Effector memory CD8-positive, alpha-beta T cell (primary cell): ENCODE results near the gene STKLD1.
"Not testable (repeated sequence)": the region's sequence is repeated elsewhere in the genome, so short reads cannot be mapped to it uniquely, and the experiment has no call there.

ENCODE experiments used
- ATAC-seq: fragments of 150-1000 bp; cut with Tn5 transposase; replicated peaks from 2 replicates; pipeline ENCODE4 v1.10.0; 2021; ENCODE audit warnings: mild to moderate bottlenecking, moderate library complexity
- DNase-seq, 3 experiments: peaks; one replicate each; pipeline ENCODE4 v3.0.0; 2021
- H3K27ac Mint-ChIP-seq, 2 donors: one replicate each; pipeline ENCODE4 v1.8.0; 2022; ENCODE audit warnings: mild to moderate bottlenecking in 2 of 2, mixed read lengths in 2 of 2, moderate library complexity in 2 of 2
- H3K27me3 Mint-ChIP-seq, 2 donors: one replicate each; pipeline ENCODE4 v1.8.0; 2022; ENCODE audit warnings: mixed read lengths in 2 of 2
- H3K36me3 Mint-ChIP-seq: one replicate; pipeline ENCODE4 v1.8.0; 2022; ENCODE audit warnings: mild to moderate bottlenecking, moderate library complexity, mixed read lengths; ENCODE audit not compliant: insufficient read depth
- H3K4me1 Mint-ChIP-seq, 2 donors: one replicate each; pipeline ENCODE4 v1.8.0; 2022; ENCODE audit warnings: low read depth in 2 of 2, mixed read lengths in 2 of 2
- H3K4me3 Mint-ChIP-seq, 2 donors: one replicate each; pipeline ENCODE4 v1.8.0; 2022; ENCODE audit warnings: mild to moderate bottlenecking in 2 of 2, mixed read lengths in 2 of 2, moderate library complexity in 2 of 2
- H3K9me3 Mint-ChIP-seq, 2 donors: one replicate each; pipeline ENCODE4 v1.8.0; 2022; ENCODE audit warnings: mixed read lengths in 2 of 2
- total RNA-seq, 9 experiments: gene quantifications; one replicate each; lab custom pipeline; 2026; lab: John Stamatoyannopoulos, UW

Gene STKLD1
- total RNA-seq: 0 to 0.95 (median 0.17) reads per million in 9 experiments

DNA sequence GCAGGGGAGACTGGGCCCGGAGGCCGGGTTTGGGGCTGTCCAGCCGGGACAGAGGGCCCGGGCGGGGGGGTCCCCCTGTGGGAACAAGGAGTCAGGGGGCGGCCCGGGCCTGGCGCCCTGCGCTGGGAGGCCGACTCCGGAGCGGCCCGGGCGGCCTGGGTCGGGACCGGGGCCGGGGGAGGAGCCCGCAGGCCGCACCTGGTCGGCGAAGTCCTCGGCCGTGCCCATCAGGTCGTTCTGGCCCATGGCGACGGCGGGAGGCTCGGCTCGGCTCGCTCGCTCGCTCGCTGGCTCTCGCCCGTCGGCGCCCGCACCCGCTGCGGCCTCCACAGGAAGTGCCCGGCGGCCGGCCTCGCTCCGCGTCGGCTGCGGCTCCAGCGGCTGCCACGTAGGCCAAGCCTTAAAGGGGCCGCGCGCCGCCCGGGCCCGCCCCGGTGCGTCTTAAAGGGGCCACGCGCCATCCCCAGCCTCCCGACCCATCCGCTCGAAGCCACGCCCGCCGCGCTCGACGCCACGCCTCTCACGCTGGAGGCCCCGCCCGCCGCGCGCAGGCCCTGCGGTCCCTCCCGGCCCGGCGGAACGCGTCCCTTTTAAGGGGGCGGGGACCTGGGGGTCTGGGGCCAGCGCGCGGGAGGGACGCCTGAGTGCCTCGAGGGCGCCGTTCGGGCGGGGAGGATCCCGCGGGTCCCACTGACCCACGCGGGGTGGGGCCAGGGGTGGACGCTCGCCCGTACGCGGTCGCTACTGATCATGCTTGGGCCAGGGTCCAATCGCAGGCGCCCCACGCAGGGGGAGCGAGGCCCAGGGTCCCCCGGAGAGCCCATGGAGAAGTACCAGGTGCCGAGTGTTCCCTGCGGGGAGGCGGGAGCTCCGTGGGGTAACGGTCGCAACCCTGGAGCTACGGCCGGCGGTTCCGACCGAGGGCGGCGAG, at the start of gene STKLD1, which contains the start of gene SURF4:
Gene STKLD1, plus strand, starts transcription at position 643 of the 931 bp plus-strand sequence. Its CDS starts 108 bp downstream, at position 751.
Gene SURF4, minus strand, starts transcription at position 337 of the 931 bp plus-strand sequence. Its CDS starts 91 bp downstream, at position 246.
- Mint-ChIP-seq H3K27me3 (no peaks in the 10 kb centered on the region), H3K27ac (peak within 1 kb of the TSS; percentile 97 to 98), H3K36me3 (peaks cover 44% of the 10 kb centered on the region), H3K4me3 (peak within 1 kb of the TSS; percentile 93 to 94), H3K4me1 (peaks cover 20 to 33% of the 10 kb centered on the region in 2 donors), H3K9me3 (no peaks in the 10 kb centered on the region)
- peak; percentile 94 to 96 (median 96) for DNase-seq
- ATAC-seq: peak; percentile 78

DNA sequence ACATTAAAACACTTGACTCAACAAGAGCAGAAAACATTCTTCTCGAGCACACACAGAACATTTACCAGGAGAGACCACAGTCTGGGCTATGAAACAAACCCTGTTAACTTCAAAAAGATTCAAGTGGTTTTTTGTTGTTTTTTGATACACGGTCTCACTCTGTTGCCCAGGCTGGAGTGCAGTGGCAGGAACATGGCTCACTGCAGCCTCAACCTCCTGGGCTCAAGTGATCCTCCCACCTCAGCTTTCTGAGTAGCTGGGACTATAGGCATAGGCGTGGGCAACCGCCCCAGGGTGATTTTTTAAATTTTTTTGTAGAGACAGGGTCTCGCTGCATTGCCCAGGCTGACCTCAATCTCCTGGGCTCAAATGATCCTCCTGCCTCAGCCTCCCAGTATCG, 49.1 kb upstream of the STKLD1 start:
- not testable (repeated sequence) for H3K27ac Mint-ChIP-seq

DNA sequence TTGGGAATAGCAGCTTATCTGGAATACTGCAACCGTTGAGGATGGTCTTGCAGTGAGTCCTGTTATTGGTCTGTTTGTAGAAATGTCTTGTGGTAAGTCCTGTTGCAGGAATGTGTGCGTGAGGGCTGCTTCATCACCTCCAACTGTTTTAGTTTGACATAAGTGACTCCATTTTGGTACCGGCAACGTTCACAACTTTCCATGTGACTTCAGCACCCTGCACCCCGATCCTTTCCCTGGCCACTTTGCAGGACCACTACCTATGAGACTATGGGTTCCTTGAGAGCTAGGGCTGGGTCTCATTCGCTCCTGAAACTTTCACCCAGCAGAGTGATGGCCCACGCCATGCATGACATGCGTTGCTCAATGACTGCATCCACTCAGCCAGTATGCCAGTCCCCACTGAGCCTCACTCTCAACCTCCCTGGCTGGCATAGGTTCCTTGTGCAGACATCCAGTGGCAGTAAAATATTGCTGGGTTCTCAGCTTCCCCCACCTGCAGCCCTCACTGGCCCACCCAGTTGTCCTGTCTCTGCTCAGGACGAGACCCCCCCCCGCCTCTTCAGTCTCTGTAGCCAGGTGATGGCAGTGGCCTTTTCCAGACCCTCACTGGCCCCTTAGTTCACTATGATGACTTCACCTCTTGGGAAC, 48.2 kb upstream of the STKLD1 start:
- ATAC-seq: no peak
- H3K4me3 Mint-ChIP-seq: no peak overlapping the region
- H3K9me3 Mint-ChIP-seq: no peaks in the 10 kb centered on the region
- peaks cover 37% of the 10 kb centered on the region for H3K36me3 Mint-ChIP-seq
- peaks cover 8 to 10% of the 10 kb centered on the region in 2 donors for H3K4me1 Mint-ChIP-seq
- no peak overlapping the region for H3K27ac Mint-ChIP-seq
- DNase-seq: no peak
- no peaks in the 10 kb centered on the region for H3K27me3 Mint-ChIP-seq

More for the DNA sequence above, 49.1 kb upstream of the STKLD1 start:
- not testable (repeated sequence) for DNase-seq, H3K27me3 Mint-ChIP-seq, H3K4me1 Mint-ChIP-seq, ATAC-seq, H3K9me3 Mint-ChIP-seq, H3K4me3 Mint-ChIP-seq
- peaks cover 27% of the 10 kb centered on the region for H3K36me3 Mint-ChIP-seq

DNA sequence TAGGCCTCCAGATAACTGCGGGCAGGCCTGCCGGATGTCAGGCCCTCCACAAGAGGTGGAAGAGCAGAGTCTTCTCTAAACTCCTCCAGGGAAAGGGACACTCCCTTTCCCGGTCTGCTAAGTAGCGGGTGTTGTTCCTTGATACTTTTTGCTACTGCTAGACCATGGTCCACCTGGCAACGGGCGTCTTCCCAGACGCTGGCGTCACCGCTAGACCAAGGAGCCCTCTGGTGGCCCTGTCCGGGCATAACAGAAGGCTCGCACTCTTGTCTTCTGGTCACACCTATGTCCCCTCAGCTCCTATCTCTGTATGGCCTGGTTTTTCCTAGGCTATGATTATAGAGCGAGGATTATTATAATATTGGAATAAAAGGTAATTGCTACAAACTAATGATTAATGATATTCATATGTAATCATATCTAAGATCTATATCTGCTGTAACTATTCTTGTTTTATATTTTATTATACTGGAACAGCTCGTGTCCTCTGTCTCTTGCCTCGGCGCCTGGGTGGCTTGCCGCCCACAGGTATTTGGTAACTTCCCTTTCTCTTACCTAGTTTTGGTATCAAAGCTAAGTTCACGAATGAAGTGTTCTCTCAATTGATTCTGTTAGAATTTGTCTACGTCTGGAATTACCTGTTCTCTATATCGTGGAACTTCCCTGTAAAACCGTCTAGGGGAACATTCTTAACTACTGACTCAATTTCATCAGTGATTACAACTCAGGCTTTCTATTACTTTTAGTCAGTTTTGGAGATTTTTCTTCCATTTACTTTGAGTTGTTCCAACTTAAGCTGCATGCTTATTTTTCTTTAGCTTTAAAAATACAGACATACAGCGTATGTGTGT, 46.6 kb upstream of the STKLD1 start:
- ATAC-seq: not testable (repeated sequence)

DNA sequence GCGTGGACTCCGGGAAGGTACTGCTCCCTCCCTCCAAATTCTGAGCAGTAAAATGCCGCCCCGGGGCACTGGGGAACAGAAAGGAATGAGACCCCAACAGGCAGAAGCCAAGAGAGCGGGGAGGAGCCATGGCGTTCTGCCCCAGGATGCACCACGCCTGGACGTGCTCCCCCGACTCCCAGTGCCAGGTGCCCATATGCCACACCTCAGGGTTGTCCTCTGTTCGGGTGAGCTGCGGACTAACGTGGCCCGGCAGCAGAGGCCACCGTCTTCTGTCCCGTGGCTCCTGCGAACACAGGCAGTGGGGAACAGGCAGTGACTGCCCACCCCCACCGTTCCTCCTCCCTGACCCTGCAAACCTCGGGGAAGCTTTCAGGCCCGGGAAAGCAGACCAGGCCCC, 44.9 kb upstream of the STKLD1 start:
- Mint-ChIP-seq H3K27ac (no peak overlapping the region), H3K36me3 (peaks cover 65% of the 10 kb centered on the region), H3K27me3 (no peaks in the 10 kb centered on the region), H3K9me3 (no peaks in the 10 kb centered on the region), H3K4me3 (no peak overlapping the region), H3K4me1 (peaks cover 10 to 19% of the 10 kb centered on the region in 2 donors)
- ATAC-seq: no peak
- no peak for DNase-seq

More for the DNA sequence above, 46.6 kb upstream of the STKLD1 start:
- not testable (repeated sequence) for DNase-seq, H3K4me3 Mint-ChIP-seq, H3K27ac Mint-ChIP-seq, H3K9me3 Mint-ChIP-seq, H3K27me3 Mint-ChIP-seq
- Mint-ChIP-seq H3K36me3 (peaks cover 52% of the 10 kb centered on the region), H3K4me1 (peaks cover 4 to 10% of the 10 kb centered on the region in 2 donors)

DNA sequence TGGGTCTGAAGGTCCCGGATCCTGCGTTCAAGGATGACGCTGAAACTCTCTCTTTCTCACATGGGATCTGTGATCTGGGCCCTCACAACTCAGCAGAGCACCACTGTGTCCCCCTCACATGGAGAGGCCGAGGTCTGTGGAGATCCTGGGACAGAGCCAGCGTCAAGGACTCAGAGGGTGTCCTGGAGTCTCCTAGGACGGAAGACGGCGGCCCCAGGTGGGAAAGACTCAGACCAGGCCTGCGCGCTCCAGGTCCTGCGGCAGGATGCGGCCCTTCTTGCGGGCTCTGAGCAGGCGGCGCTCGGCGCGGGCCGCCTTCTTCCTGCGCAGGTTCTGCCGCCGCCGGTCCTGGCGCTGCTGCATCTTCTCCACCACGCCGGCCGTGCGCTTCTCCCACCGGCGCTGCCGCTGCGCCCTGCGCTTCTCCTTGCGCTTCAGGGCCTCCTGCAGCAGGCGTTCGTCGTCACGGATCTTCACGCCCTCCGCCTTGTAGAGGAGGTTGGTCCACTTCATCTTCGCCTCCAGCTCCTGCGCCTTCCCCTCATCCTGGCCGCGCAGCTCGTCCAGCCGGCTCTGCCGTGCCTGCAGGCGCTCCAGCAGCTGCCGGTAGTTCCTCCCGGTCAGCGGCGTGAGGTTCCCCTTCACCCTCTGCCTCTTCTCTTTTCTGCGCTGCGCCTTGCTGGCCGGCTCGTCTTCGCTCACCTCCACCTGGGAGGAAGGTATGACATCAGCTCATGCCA, 44.4 kb upstream of the STKLD1 start:
- no peaks in the 10 kb centered on the region for H3K27me3 Mint-ChIP-seq
- peaks cover 65% of the 10 kb centered on the region for H3K36me3 Mint-ChIP-seq
- no peak overlapping the region for H3K4me3 Mint-ChIP-seq
- no peak for ATAC-seq
- peaks cover 15 to 19% of the 10 kb centered on the region in 2 donors for H3K4me1 Mint-ChIP-seq
- no peak overlapping the region for H3K27ac Mint-ChIP-seq
- DNase-seq: no peak
- H3K9me3 Mint-ChIP-seq: no peaks in the 10 kb centered on the region

DNA sequence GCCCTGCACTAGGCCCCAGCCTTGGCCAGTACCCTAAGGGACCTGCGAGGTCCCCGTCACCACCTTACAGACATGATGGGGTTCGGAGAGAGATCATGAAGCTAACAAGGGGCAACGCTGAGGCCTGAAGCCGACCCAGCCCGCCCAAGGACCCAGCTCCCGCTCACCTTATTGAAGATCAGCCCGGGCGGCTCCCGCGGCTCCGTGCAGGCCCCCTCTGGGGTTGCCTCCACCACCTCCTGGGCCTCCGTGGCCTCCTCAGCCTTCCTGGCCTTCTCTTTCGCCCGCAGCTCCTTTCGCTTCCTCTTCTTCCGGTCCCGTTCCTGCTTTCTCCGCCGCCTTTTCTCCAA, 43.8 kb upstream of the STKLD1 start:
- Mint-ChIP-seq H3K36me3 (peaks cover 65% of the 10 kb centered on the region), H3K9me3 (no peaks in the 10 kb centered on the region), H3K27me3 (no peaks in the 10 kb centered on the region), H3K27ac (no peak overlapping the region), H3K4me1 (peaks cover 17 to 19% of the 10 kb centered on the region in 2 donors), H3K4me3 (no peak overlapping the region)
- no peak for DNase-seq
- no peak for ATAC-seq

DNA sequence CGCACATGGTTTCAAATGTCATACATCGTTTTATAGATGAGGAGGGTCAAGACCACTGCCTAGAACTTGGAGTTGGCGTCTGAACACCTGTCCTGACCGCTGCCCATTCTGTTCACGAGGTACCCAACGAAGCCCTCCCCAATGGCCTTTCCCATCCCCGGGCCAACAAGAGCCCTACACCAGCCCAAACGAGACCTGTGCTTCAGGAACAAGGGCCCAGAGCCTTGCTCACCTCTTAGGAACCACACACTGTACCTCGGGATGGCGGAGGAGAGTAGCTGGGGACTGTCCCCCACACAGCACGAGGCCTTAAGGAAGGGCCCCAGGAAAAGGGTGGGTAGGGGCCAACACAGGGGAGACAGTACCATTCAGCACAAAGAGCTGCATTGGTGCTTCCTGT, 43.2 kb upstream of the STKLD1 start:
- peaks cover 68% of the 10 kb centered on the region for H3K36me3 Mint-ChIP-seq
- no peak overlapping the region for H3K27ac Mint-ChIP-seq
- DNase-seq (no peak), ATAC-seq (no peak)
- no peaks in the 10 kb centered on the region for H3K9me3 Mint-ChIP-seq
- no peaks in the 10 kb centered on the region for H3K27me3 Mint-ChIP-seq
- no peak overlapping the region for H3K4me3 Mint-ChIP-seq
- peaks cover 17 to 19% of the 10 kb centered on the region in 2 donors for H3K4me1 Mint-ChIP-seq

DNA sequence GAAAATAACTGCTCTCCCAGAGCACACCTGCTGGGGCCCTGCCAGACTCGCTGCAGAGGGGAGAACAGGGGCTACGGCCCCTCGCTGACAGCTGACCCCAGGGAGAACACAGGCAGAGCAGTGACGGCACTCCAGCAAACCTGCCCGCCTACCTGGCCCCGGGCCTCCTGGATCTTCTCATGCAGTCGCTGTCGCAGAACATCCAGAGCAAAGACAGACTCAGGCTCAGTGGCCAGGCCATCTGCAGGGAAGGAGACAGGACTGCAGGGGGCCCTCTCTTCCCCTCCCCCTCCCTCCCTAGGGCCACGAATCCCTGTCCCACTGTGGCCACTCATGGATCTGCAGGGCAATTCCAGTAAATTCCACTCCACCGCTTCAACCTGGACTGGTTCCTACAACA, 42.6 kb upstream of the STKLD1 start:
- H3K4me3 Mint-ChIP-seq: no peak overlapping the region
- H3K36me3 Mint-ChIP-seq: peaks cover 63% of the 10 kb centered on the region
- no peak overlapping the region for H3K27ac Mint-ChIP-seq
- no peaks in the 10 kb centered on the region for H3K27me3 Mint-ChIP-seq
- no peak for ATAC-seq
- H3K4me1 Mint-ChIP-seq: peaks cover 17 to 18% of the 10 kb centered on the region in 2 donors
- no peaks in the 10 kb centered on the region for H3K9me3 Mint-ChIP-seq
- no peak for DNase-seq

DNA sequence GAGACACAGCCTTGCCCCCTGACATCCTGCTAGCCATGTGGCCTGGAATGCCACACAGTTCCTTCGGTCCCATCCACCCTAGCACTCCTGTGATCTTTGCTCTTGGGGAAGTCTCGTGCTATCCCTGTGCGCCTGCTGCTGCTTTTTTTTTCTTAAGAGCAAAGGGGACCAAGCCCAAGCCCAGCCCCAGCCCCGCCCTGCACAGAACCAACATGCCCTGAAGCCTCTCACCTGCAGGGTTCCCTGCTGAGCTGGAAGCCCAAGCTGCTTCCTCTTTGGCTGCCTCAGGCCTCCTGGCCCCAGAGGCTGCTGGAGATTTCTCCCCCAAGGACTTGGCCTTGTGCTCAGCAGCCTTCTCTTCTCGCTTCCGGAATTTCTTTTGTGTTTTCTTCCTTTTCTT, 42.0 kb upstream of the STKLD1 start:
- no peak overlapping the region for H3K4me3 Mint-ChIP-seq
- H3K36me3 Mint-ChIP-seq: peaks cover 58% of the 10 kb centered on the region
- H3K27me3 Mint-ChIP-seq: no peaks in the 10 kb centered on the region
- peaks cover 12 to 15% of the 10 kb centered on the region in 2 donors for H3K4me1 Mint-ChIP-seq
- H3K9me3 Mint-ChIP-seq: no peaks in the 10 kb centered on the region
- ATAC-seq: no peak
- peak overlapping the region in 1 of 2 donors; percentile 90 for H3K27ac Mint-ChIP-seq
- no peak for DNase-seq

DNA sequence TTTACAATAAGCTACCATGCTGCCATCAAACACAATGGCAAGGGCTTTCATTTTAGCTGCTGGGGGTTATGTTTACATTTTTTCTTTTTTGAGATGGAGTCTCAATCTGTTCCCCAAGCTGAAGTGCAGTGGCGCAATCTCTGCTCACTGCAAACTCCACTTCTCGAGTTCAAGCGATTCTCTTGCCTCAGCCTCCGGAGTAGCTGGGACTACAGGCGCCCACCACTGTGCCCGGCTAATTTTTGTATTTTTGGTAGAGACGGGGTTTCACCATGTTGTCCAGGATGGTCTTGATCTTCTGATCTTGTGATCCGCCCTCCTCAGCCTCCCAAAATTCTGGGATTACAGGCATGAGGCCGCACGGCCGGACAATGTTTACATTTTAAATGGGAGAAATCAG, 41.3 kb upstream of the STKLD1 start:
- peaks cover 14 to 17% of the 10 kb centered on the region in 2 donors for H3K4me1 Mint-ChIP-seq
- H3K4me3 Mint-ChIP-seq: peak overlapping the region; percentile 90 to 94
- ATAC-seq, DNase-seq, H3K9me3 Mint-ChIP-seq, H3K27me3 Mint-ChIP-seq: not testable (repeated sequence)
- H3K36me3 Mint-ChIP-seq: peaks cover 58% of the 10 kb centered on the region
- H3K27ac Mint-ChIP-seq: peak overlapping the region; percentile 90 to 93

DNA sequence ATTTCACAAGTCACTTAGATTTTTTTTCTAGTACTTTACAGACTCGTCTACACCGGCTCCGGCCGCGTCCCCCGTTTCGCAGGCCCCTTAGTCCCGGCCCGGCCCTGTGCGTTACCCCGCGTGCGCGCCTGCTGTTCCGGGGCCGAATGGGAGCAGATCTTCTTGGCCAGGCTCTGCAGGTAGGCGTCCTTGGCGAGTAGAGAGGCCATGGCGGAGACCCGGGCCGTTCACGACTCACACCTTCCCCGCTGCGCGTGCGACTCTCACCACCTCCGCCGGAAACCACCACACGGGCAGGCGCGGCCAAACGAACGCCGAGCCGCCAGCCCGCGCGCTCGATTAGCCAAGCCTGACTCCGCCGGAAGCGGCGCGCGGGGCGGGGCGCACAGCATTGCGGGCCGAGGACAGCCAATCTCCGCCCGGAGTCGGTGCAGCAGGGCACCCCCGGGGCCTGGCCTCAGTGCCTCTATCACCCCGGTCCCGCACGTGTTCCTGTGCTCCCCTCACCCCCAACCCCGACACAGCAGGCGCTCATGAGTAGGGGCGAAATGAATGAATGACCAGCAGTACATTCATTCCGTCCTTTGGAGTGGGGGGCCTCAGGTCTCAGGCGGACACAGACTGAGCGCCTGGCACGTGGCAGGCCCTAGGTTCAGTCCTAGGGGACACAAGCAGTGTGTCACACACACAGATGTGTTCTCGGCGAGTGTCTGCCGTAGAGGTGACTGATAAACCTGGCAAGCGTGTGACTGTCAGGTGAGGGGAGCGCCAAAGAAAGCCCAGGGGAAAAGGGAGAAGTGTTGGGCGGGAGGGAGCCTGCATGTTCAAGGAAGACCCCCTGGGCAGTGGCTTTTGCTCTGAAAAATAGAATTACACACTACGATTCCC, 40.0 kb upstream of the STKLD1 start, which contains the start of gene SURF6:
Gene SURF6, minus strand, starts transcription at position 265 of the 888 bp plus-strand sequence. Its CDS starts 56 bp downstream, at position 209.
- ATAC-seq (peak; percentile 94), DNase-seq (peak; percentile 90 to 92 (median 90))
- Mint-ChIP-seq H3K4me3 (peak within 1 kb of the TSS; percentile 90 to 94), H3K27ac (peak within 1 kb of the TSS; percentile 90 to 93), H3K36me3 (peaks cover 49% of the 10 kb centered on the region), H3K27me3 (no peaks in the 10 kb centered on the region), H3K9me3 (no peaks in the 10 kb centered on the region), H3K4me1 (peaks cover 25 to 26% of the 10 kb centered on the region in 2 donors)
